DLD1 (cell line): ENCODE measurements around the gene TBKBP1.
"Not testable (repeated sequence)": the region's sequence is repeated elsewhere in the genome, so short reads cannot be mapped to it uniquely, and the experiment has no call there.

Experiments used
- in situ Hi-C: cut with HindIII; loops from 2 replicates; pipeline ENCODE4 v1.10.0; 2017; ENCODE audit warnings: low sequenced_read_pairs

The TBKBP1 gene

DNA sequence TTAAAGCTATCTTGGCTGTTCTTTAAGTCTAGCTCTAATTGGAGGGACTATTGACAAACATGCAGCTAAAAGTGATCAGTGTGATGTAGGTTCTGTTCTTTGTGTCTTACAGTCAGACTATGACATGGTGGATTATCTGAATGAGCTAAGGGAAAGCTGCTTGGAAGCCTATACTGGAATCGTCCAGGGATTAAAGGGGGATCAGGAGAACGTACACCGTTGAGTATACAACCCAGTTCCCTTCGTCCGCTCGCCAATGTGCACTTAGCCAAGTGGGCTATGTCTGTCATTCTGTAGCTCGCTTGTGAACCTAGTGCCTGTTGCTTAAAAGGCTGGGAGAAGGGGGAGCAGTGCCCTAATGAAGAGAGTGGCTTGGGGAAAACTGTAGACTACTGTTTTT, 15.8 kb upstream of the TBKBP1 start:
- in situ Hi-C loops, result no loop called here

DNA sequence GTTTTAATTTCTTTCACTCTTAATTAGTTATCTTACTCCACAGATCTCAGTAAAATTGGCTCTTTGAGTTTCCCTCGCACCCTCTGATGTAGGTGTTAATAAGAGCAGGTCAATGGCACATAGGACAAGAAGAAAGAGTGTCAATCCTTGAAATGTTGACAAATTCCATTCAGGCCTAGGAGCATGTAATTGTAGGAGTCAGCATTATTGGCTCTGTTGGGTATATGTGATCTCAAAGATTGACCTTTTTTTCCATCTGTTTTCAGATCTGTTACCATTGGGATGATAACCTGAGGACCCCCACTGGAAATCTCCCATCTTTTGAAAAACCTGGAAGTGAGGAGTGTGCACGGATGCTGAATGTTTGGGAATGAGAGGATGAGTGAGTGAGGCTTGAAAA, 11.8 kb upstream of the TBKBP1 start:
- in situ Hi-C loops, result no loop called here

DNA sequence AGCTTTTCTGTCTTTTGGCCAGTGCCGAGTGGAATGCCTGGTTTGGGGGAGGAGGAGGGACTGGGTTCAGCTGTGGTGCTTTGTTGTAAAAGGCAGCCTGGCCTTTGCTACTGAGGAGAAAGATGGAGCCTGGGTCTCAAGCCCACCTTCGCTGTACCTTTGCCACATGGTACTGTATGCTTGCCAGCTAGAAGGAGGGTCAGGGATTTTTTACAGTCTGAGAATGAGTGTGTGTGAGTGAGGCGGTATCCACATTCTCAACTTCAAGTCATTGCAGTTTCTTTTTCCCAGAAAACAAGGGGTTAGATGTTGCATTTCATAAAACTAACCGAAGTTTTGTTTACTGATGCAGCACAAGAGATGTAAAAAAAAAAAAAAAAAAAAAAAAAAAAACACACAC, 11.2 kb upstream of the TBKBP1 start:
- in situ Hi-C loops, result not testable (repeated sequence)

DNA sequence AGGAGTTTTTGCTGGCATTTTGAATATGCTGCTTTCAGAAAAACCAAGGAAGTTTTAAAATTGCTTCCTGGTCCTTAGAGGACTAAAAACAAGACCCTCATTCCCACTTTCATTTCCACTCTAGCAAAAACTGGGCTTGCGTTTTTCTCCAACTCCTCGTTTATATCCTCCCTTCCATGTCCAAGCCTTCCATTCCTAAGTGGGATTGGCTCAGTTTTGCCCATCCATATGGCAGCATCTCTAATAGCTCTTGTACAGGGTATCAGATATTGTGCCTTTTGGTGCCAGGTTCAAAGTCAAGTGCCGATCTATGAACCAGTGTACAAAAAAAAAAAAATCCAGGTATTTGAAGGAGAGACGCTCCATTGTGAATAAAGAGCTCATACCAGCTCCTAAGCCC, 9.9 kb upstream of the TBKBP1 start:
- in situ Hi-C loops, result no loop called here

DNA sequence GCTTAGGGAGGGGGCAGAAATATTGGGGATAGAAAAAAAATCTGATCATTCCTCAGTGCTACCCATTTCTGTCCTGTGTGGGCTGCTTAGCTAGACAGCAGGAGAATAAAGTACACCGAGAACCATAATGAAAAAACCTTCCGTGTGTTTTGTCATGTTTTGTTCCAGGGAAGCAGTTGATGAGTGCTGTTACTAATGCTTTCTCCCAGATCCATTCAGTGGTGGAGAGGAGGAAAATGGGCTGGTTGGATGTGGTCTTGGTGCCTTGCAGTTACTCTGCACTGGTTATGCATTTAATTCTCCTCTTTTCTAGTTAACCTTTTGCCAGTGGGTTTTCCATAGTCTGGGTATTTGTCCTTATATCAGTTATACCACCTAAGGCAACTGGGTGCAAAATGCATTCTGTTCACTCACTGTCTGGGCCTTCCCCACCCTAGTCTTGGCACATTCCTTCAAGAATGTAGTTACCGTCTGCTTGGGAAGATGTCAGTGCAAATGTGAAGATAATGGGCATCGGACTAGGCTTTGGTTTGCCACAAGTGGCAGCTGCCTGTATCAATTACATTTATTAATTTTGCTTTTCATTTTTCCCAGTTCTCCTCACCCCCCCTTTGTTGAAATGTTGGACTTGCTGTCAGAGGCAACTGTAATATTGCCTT, 9.3 kb upstream of the TBKBP1 start:
- in situ Hi-C loops, result no loop called here

DNA sequence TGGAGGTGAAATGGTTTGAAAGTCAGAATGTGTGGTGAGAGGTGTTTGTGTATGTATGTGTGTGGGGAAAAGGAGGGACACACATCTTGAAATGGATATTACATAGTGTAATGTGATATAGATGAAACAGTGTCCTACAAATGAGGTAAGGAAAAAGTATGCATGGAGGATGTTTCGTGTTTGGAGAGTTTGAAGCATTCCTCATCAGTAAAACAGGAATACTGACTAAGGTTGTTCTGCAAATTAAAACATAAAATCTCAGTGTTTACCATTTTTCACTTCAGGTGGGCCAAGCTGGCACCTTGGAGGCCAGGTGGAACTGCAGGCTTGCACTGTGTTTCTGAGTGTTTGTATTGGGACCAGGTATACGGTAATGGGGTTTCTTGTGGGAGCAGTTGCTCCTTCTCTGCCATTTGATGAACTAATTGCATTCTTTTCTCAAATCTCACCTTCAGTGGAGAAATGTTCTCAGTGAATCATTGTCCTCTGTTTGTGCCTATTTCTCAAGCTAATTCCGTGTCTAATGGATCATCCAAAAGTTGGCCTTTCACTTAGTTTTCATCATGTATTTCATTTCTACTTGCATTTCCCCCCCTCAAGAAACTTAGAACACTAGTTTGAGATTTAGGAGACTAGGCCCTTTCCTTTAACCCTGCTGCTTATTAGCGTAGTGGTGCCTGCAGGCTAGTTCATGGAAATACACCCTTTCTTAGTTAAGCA, 8.2 kb upstream of the TBKBP1 start:
- in situ Hi-C loops, result no loop called here

DNA sequence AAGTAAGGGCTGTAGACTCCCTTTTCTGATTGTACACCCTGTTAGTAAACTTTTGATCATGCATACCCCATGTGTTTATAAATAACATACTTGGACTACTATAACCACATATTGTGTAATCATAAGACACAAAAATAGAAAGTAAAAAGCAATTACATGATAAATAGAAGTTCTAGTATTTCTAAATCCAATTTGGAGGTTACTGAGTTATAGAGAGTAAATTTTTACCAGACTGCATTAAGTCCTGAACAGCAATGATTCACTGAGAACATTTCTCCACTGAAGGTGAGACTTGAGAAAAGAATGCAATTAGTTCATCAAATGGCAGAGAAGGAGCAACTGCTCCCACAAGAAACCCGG, 7.7 kb upstream of the TBKBP1 start:
- in situ Hi-C loops, result no loop called here

DNA sequence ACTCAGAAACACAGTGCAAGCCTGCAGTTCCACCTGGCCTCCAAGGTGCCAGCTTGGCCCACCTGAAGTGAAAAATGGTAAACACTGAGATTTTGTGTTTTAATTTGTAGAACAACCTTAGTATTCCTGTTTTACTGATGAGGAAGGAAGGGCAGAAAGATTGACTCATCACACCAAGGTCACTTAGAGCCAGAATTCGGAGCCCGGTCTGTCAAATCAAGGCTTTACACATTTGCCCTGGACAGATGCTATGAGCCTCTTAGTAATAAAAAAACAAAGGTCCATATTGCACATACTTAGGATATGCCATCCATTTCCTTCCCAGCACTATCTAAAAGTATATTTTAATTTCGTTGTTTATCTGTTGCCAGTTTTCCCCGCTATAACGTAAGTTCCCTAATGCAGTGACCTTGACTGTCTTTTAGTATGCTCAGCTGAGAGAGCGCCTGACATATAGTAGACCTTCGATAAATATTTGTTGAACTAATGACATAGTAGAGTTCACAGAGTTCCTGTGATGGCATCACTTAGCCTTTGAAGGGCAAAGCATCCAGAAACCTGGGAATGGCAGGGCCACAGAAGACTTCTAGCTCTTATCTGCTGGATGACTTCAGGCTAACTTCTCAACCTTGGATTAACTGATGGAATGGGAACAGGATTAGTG, 7.2 kb upstream of the TBKBP1 start:
- in situ Hi-C loops, result no loop called here

DNA sequence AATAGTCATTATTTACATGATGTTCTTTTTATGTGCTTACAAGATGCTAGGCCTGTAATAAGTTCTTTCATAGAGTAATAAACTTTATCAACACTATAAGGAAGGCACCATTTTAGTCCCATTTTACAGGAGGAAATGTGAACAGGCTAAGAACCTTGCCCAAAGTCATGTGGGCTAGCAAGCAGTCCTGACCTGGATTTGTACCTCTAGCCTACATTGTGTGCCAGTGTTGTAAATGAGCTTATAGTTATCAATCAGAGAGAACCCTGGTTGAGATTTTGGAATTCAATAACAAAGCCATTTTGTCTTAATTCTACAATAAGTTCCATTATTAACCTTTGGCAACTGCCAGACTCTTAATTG, 6.7 kb upstream of the TBKBP1 start:
- in situ Hi-C loops, result no loop called here

DNA sequence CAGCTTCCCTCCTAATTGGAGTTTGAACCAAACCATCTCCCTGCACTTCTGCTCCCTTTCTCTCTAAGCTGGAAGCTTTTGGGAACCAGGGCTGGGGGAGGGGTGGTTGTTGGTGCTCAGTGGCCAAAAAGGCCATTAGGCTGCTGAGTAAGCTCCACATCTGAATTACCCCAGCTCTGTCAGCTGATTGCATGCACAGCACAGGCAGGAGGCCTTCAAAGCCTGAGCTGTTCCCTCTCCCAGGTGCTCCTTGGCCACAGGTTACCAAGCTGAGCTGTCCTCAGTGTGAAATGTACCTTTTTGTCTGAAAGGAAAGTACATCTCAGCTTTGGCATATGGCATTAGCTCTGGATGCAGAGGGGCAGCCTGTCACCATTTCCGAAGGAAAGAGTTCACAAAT, 6.2 kb upstream of the TBKBP1 start:
- in situ Hi-C loops, result no loop called here

DNA sequence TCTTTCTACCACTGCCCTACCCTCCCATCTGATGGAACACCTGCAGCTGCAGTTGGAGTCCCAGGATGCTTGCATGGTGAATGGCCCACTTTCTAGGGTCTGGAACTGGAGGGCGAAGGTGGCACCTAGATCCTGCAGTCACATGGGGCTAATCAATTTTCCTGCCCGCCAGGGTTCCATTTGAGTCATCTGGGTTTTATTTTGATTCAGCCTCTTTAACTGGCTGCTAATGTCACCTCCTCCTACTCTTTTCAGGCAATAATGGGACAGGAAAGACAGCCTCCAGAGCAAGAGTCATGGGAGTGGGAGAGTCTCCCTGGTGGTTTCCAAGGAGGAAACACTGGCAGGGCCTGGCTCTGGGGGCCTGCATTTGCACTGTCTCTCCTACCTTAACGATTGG, 3.8 kb upstream of the TBKBP1 start:
- in situ Hi-C loops, result no loop called here

DNA sequence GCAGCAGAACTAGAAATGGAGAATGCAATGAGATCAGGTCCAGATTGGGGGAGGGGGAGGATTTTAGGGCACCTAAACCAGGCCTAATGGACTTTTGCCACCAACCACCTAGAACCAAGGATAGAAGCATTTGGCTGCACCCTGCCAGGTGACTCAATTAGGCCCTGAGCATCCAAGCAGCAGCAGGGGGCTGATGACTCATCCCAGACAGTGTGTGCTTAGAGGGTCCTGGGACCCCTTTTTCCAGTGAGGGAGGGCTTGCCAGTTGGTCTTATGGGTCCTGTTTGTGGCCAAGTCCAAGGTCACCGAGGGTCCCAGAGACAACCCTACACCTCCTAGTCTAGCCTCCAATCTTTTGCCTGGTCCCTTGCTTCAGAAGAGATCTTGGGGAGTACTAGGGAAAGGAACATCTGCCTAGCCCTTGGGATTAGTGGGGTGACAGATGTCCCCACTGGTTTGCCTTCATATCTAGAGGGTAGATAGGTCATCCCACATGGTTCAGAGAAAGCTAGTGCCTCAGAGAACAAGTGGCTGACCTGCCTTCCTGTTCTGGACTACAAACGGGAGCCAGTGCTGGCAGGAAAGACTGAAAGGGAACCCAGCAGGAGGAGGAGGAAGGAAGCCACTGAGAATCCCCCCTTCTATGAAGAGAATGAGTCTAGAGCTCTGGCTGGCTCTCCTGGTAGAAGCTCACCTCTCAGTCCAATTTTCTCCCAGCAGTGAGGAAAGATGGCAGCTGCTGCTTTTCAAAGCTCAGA, 1.6 kb upstream of the TBKBP1 start:
- in situ Hi-C loops, result no loop called here

DNA sequence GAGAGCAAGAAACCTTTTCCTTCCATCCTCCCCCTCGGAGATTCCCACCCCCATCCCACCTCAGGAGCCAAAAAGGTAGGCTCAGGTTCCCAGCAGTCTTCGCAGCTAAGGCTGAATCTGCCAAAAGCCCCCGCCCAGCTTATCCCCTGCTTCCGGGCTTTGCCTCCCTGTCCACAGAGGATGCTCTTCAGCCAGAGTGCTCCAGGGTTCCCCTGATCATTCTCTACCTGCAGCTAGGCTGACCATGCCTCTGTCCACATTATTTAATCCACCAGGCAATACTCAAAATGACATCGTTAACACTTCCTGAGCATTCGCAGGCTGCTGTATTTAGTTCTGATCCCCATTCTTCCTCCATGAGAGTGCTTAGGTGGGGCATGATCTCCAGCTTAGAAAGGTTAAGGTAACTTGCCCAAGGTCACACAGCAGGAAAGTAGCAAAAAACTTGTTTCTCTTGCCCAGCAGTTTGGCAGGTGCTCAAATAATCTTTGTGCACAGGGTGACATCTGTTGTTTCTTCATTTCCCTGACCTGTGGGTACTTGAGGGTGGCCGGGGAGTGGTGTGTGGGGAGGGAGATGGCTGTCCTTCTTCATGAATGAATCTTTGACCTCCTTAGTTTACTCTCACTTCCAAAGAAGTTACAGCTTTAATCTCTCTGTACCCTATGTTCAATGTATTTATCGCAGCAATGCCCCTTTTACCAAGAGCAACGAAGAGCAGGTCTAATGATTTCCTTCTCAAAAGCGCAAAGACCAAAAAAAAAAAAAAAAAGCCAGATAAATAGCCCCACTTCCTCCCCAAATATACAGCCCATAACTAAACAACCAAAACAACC, 848 bp upstream of the TBKBP1 start:
- in situ Hi-C loops, result no loop called here

DNA sequence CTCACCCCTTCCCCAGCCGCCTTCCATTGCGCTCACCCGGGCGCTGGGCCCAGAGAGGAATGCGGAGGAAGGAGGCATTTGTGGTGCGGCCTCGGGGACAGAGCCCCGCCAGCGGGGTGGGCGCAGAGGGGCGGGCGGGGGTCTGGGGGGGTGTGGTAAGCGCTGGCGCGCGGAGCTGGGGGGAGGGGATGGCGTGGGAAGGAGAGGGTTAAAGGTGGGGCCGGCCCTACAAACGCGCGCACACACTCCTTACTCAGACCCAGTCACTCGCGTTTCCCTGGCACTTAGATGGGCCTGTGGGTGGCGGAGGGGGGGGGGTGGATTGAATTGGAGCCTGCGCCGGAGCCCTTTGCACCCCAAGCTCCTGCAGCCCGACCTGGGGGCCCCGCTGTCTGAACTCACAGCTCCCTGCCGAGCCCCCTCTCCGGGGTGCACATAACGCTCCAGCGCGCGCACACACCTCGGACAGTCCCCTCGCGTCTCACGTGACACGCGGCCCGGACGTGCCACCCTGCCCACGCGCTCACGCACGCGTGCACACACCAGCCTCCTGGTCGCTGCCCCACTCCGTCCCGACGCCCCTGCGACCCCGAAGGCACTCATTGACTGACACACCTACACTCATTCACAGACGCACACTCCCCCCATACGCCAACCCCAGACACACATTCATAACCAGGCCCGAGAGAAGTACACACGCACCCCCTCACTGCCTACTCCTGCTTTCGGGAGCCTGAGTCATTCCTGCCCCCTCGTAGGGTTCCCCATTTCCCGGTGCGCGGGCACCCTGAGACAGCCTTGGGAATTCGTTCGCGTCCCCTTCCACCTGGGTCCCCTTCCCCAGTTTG, 844 bp downstream of the TBKBP1 start:
- in situ Hi-C loops, result no loop called here

DNA sequence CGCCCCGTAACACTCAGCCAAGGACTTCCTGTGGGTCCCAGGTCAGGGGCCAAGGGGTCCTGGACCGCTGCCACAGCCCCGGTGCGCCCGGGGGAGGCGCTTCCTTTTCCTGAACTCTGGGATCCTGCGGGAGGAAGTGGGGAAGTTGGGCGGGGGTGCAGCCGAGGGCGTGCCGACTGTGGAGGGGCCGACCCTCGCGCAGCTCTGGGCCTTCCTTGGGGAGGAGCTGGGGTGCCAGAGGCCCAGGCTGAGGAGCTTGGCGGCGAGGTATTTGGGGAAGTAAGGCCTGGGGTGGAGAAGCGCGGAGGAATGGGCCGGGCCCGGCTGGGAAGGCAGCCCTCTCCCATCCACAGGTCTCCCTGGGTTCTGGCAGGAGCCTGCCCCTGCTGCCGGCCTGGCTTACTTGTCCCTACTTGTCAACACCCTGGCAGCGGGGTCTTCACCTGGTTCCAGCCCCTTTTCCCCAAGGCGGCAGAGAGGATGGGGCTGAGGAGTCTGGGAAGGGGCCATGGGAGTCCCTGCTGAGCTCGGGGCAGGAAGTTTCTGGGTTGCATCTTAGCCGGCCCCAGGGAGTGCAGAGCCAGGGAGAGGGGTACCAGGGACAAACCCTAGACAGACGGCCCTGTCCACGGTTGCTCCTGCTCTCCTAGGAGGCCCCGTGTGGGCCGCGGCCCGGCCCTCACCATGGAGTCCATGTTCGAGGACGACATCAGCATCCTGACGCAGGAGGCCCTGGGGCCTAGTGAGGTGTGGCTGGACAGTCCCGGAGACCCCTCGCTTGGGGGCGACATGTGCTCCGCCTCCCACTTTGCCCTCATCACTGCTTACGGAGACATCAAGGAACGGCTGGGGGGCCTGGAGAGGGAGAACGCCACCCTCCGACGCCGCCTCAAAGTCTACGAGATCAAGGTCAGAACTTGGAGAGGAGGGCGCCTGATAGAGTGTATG, 1.7 kb downstream of the TBKBP1 start:
- in situ Hi-C loops, result no loop called here

DNA sequence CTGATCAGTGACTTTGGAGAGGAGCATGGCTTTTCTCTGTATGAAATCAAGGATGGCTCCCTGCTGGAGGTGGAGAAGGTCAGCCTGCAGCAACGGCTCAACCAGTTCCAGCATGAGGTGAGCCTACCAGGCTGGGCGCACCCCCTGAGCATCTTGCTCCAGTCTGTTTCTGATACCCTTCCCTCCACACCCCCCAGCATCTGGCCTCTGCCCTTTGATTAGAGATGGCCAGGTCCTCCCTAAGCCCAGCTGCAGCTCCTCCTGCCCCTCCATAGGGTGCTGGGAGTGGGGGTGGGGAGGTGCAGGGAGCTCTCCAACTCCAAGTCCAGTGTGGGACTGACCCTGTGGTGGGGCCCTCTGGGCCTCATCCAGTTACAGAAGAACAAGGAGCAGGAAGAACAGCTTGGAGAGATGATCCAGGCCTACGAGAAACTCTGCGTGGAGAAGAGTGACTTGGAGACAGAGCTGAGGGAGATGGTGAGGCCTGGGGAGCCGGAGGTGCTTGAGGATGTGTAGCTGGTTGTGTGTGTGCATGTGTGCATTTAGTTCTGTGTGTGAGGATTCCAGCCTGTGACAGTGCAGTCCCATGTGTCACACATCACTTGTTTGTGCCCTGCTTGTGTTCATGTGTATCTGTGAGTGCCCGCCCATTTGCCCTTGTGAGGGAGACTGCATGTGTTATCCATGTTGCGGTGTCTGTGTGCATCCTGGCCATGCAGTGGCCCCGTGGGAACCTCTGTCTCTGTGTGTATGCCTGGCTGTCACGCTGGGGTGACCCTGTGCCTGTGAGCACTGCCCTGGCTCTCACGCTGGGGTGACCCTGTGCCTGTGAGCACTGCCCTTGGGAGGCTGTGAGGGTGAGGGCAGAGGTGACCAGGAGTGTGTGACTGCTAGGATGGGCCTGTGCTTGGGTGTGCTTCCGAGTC, 3.0 kb downstream of the TBKBP1 start:
- in situ Hi-C loops, result no loop called here

DNA sequence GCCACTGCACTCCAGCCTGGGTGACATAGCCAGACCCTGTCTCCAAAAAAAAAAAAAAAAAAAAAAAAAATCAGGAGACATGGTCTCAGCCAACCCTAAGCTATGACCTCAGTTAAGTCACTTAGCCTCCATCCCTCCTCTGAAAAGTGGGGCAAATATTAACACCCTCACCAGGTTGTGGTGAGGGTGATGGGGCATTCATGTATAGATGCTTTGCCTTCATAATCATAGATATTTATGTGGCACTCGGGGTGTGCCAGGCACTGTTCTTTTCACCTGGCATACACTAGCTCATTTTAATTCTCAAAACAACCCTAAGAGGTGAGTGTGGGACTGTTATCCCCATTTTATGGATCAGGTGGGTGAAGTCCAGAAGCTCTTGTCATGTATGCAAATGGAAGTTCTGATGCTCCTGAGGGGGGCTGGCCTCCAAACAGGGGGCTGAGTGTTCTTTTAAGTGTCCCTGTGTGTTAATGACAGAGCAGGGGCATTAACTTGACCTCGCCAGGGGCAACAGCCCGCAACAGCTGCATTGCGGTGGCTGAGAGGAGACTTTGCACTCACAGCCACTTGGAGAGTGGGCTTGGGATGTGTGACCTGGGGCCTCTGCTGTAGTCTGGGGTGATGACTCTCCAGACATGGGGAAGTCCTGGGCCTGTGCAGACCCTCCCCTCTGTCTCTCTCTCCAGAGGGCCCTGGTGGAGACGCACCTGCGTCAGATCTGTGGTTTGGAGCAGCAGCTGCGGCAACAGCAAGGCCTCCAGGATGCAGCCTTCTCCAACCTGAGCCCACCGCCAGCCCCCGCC, 4.1 kb downstream of the TBKBP1 start:
- in situ Hi-C loops, result no loop called here
